ENCODE data around the gene SECTM1.

Gene SECTM1

GRCh38 chr17:82346342-82347300 lies 13.1 kb upstream of the SECTM1 start:
- DNase-seq = no peak

- no peak for DNase-seq
These were observed 11.8 kb upstream of the SECTM1 start for GRCh38 chr17:82345151-82345976.

DNA sequence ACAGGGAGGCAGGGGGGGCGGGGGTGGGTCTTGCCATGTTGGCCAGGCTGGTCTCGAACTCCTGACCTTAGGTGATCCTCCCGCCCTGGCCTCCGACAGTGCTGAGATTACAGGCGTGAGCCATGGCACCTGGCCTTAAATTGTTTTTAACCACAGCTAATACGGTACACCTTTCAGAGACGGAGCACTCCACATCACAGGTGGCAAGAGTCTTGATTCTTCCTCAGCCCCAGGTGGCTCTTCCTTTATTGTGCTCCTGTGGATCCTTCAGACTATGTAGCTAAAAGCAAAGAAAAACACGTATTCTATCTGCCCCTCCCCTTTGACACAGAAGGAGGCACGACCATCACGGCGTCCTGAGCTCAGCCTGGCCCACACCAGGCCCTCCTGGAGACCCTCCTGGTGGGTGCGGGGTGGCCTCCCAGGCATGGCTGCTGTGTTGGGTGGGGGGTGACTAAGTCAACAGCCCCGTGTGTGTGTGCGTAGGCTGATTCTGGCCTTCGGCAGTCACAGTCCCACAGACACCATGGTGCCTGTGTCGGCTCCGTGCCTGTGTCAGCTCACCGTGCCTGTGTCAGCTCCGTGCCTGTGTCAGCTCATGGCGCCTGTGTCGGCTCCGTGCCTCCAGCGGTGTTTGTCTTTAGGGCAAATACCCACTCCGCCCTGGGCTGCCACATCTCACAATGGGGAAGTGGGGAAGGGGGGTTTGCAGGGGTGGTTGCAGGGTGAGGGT lies 10.8 kb upstream of the SECTM1 start:
- DNase-seq = no peak

- no peak for DNase-seq
These were observed 10.0 kb upstream of the SECTM1 start for GRCh38 chr17:82343560-82343959.

- no peak for DNase-seq
These were observed 9.0 kb upstream of the SECTM1 start for GRCh38 chr17:82342361-82343079.

DNA sequence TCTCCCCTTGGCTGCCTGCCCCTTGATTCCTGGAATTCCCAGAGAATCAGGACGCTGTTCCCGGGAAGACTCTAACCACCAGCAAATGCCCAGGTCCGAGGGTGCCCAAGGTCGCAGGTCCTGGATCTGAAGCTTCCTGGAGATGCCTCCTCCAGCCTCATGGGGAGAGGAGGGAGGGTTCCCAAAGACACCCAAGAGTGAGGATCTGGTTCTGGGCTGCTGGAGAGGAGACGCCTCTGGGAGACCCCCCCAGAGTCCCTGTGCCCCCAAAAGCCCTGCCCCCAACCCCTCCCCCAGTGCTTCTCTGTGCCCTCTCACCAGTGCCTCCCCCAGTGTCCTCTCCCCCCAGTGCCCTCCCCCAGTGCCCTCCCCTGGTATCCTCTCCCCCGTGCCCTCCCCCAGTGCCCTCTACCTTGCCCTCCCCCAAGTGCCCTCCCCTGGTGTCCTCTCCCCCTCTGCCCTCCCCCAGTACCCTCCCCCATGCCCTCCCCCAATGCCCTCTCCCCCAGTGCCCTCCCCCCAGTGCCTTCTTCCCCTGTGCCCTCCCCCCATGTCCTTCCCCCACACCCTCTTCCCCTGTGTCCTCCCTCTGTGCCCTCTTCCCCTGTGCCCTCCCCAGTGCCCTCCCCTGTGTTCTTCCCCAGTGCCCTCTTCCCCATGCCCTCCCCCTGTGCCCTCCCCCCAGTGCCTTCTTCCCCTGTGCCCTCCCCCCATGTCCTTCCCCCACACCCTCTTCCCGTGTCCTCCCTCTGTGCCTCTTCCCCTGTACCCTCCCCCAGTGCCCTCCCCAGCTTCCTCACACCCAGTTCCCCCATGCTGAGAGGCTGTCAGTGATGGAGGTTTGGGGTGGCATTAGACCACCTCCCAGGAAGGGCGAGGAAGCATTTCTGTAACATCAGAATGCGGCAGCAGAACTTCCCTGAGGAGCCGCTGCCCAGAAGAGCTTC lies 6.3 kb upstream of the SECTM1 start:
- no peak for DNase-seq

DNA sequence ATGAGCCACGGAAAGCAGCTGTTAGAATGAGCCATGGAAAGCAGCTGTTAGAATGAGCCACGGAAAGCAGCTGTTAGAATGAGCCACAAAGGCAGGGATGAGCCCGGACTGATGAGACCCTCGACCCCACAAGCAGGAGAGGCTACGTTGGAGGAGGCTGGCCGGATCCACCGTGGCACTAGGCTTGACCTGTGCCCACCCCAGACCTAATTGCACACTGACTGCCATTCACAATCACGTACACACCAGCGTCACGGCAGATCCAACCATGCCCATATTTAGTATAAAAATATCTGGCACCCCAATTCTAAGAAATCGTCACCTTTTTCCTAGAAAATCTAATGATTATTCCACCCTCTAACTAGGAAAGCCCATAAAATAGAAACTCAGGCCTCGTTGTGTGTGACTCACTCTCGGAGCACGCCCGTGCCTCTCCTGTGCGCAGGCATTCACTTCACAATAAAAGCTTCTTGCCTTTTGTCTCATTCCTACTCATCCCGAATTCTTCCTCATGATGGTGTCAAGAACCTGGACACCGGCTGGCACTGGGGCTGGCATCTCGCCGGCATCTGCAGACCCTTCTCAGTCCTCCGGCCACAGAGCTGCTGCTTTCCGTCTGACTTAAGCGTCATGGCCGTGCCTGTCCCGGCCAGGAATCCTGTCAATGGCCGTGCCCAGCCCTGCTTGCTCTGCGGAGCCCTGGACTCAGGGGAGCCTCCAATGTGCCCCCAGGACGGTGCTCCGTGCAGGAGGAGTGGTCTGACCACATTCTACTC lies 5.5 kb upstream of the SECTM1 start:
- DNase-seq = no peak

DNA sequence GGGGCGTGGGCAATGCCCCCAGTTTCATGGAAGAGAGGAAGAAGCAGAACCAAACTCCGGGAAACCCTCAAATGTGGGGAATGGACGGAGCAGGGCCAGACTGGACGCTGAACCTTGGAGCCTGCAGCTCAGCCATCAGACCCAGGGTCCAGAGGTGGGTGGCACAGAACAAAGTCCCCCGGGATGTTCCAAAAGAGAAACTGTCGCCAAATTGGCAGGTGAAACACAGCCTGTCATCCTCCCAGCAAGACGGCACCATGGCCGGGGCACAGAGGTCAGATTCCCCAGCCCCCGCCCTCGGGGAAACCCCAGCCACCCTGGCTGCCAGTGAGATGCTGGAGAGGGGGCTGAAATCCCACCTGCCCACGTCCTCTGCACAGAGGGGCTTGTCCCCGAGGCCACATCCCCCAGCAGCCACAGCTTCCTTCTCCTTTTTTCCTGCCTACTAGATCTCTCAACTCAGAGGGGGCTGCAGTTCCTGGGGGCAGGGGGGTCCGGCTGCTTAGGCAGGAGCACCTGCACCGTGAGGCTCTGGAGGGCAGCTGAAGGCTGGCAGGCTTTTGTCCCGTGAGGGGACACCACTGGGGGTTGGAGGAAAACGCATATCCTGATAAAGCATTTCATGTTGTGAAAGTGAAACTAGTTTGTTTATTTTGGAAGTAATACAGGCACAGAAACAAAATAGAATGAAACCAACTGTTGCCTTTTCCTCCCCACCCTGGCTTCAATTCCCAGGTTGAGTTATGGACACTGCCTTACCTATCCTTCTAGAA lies 1.2 kb upstream of the SECTM1 start:
- no peak for DNase-seq

- no peak for DNase-seq
These were observed 647 bp upstream of the SECTM1 start for GRCh38 chr17:82334204-82334621.

GRCh38 chr17:82332669-82333278 lies 792 bp downstream of the SECTM1 start:
- no peak for DNase-seq

- no peak for DNase-seq
These were observed 2.1 kb downstream of the SECTM1 start for GRCh38 chr17:82331345-82331939.

- DNase-seq = no peak
These were observed 3.0 kb downstream of the SECTM1 start for GRCh38 chr17:82330322-82331239.

DNA sequence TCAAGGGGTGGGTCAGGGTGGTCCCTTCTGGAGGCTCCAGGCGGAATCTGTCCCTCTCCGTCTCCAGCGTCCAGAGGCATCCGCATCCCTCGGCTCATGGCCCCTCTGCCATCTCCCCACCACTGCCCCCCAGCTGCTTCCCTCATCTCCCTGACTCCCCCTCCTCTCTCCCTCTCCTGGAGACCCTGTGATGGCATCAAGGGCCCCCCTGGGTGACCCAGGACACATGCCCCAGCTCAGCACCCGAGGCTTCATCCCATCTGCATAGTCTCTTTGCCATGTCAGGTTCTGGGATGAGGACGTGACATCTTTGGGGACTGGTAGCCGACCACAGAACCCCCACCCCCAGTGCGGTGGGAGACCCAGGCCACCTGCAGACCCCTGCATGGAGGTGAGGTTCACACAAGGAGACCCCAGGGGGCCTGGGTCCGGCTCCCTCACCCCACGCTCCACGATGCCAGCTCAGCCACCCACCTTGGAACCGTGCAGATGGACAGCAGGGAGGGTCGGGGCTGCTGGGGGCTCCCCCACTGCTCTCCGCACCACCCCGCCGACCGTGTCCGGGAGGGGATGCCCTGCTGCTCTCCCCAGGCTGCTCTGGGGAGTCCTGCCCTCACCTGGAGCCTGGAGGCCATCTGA lies 3.8 kb downstream of the SECTM1 start:
- DNase-seq = no peak

DNA sequence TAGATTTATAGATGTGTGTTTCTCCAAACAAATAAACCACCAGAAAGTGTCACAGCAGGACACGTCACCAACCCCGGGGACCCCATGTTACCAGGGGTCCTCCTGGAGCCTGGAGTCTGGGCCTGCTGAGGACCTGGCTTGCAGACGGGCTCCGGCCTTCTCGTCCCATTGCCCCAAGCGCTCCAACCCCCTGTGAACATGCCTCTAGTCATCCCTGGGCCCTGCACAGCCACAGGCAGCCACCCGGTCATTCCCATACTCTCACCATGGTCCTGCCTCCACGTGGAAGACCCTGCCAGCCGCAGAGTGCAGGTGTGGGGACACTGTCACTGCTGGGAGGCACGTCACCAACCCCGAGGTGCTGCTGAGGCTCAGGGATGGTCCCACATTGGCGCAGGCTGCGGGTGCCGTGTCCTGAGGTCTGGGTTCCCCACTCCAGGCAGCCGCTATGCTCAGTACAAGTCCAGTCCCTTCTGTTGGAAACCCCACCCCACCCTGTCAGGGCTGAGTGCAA lies 4.5 kb downstream of the SECTM1 start:
- no peak for DNase-seq

- no peak for DNase-seq
These were observed 5.2 kb downstream of the SECTM1 start for GRCh38 chr17:82328141-82328993.

DNA sequence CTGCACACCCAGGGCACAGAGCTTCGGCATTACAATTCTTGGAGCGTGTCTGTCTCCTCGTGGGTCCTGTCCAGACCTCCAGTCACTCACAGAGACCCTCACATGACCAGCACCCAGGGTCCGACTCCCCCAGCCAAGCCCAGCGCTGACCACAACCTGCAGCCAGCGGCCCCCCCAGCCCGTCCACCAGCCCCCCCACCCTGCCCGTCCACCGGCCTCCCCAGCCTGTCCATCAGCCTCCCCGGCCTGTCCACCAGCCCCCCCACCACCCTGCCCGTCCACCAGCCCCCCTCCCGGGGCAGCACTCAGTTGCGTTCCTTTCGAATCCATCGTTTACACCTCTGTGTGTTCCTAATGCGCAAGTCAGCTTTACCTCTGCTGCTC lies 5.8 kb downstream of the SECTM1 start:
- no peak for DNase-seq

Data from effector CD4-positive, alpha-beta T cell (primary cell).